GM13977 (cell line): ENCODE measurements around the gene PPM1D.

Source experiments
- DNase-seq: peaks from one replicate; pipeline ENCODE4 v3.0.0; 2012; ENCODE audit warnings: low spot score
- in situ Hi-C: fragments of 300-500 bp; cut with MboI; formaldehyde crosslinking; loops from one replicate; pipeline ENCODE4 v1.12.0; 2022; ENCODE audit warnings: low sequenced_read_pairs, low pct_unique_long_range_greater_than_20kb, mixed read lengths, inconsistent platforms; ENCODE audit not compliant: unreplicated experiment
- TF ChIP-seq, protein P1 (sequence below): IDR thresholded peaks from 2 replicates; pipeline ENCODE4 v1.5.1; 2012; ENCODE audit warnings: mild to moderate bottlenecking, control low read depth; ENCODE audit not compliant: insufficient read depth; ENCODE audit errors: extremely low read depth, missing control alignments

PPM1D gene

DNA sequence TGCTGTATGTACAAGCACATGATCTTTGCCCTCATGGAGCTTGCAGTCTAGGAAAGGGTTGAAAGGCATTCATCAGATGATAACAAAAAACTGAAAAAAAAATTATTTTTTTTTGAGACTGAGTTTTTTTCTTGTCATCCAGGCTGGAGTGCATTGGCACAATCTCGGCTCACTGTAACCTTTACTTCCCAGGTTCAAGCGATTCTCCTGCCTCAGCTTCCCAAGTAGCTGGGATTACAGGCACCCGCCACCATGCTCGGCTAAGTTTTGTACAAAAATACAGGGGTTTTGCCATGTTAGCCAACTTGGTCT lies 39.0 kb downstream of the PPM1D start:
- TF ChIP-seq, protein P1, sequence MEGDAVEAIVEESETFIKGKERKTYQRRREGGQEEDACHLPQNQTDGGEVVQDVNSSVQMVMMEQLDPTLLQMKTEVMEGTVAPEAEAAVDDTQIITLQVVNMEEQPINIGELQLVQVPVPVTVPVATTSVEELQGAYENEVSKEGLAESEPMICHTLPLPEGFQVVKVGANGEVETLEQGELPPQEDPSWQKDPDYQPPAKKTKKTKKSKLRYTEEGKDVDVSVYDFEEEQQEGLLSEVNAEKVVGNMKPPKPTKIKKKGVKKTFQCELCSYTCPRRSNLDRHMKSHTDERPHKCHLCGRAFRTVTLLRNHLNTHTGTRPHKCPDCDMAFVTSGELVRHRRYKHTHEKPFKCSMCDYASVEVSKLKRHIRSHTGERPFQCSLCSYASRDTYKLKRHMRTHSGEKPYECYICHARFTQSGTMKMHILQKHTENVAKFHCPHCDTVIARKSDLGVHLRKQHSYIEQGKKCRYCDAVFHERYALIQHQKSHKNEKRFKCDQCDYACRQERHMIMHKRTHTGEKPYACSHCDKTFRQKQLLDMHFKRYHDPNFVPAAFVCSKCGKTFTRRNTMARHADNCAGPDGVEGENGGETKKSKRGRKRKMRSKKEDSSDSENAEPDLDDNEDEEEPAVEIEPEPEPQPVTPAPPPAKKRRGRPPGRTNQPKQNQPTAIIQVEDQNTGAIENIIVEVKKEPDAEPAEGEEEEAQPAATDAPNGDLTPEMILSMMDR, result no peak
- in situ Hi-C loops, result loop anchor here (25.0 kb wide), 1 partner anchor 502 kb away; the partner anchor contains the start of gene CA4
- no peak for DNase-seq

DNA sequence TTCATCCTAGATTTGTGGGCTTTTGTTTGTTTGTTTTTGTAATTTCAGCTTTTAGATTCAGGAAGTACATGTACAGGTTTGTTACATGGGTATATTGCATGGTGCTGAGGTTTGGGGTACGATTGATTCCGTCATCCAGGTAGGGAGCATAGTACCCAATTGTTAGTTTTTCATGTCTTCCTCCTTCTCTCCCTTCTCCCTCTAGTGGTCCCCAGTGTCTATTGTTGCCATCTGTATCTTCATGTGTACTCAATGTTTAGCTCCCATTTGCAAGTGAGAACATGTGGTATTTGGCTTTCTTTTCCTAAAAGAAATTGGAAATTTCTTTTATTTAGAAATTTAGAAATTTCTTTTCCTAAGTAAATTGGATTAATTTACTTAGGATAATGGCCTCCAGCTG lies 40.5 kb downstream of the PPM1D start:
- no peak for DNase-seq
- TF ChIP-seq, protein P1, result peak; percentile 25
- in situ Hi-C loops, result loop anchor here (25.0 kb wide), 1 partner anchor 503 kb away; the partner anchor contains the start of gene CA4

DNA sequence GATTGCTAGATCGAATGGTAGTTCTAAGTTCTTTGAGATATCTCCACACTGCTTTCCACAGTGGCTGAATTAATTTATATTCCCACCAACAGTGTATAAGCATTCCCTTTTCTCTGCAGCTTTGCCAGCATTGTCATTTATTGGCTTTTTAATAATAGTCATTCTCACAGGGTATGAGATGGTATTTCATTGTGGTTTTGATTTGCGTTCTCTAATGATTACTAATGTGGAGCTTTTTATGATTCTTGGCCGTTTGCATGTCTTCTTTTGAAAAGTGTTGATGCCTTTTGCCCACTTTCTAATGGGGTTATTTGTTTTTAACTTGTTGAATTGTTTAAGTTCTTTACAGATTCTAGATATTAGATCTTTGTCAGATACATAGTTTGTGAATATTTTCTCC lies 41.1 kb downstream of the PPM1D start:
- TF ChIP-seq, protein P1, result no peak
- in situ Hi-C loops, result loop anchor here (25.0 kb wide), 1 partner anchor 504 kb away; the partner anchor contains the start of gene CA4
- no peak for DNase-seq

DNA sequence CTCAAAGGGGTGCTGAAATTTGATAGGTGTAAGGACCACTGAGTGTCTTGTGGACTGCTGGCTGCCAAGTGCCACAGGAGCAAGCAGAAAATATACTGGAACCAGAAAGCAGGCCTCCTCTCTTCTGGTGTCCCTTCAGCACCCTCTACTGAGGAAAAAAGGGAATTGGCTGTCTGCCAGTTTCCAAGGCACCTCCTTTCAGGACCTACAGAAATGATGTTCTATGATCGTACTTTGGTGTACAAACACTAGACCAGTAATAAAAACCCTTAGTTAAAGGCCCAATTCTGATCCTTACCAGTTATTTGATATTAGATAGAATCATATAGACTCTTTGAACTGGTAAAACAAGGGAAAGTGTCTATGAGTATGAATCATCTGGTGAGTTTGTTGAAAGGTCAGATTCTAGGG lies 41.8 kb downstream of the PPM1D start:
- TF ChIP-seq, protein P1, result peak; percentile 55
- peak; percentile 42 for DNase-seq
- in situ Hi-C loops, result loop anchor here (25.0 kb wide), 1 partner anchor 505 kb away; the partner anchor contains the start of gene CA4

DNA sequence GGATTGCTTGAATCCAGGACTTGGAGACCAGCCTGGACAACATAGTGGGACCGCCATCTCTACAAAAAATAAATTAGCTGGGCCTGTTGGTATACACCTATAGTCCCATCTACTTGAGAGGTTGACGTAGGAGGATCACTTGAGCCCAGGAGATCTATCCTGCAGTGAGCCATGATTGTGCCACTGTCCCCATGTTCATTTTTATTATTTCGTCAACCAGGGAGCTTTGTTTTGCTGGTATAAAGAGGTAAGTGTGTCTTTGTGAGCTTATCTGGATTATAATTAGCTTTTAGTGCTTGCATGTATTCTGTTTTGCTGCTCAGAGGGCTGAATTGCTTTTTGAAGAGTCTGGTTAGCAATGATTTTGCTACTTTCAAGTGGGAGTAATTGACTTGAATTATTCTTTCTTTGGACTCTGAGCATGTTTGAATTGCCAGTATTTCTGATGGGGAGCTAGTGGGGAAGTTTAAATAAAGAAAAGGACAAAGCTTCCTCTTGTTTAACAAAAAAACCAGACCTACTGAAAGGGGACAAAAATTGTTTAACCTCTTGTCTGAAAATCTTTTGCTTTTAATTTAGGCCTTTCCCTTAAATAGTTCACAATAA lies 46.0 kb downstream of the PPM1D start:
- DNase-seq, result no peak
- TF ChIP-seq, protein P1, result no peak
- in situ Hi-C loops, result loop anchor here (25.0 kb wide), 1 partner anchor 509 kb away; the partner anchor contains the start of gene CA4

DNA sequence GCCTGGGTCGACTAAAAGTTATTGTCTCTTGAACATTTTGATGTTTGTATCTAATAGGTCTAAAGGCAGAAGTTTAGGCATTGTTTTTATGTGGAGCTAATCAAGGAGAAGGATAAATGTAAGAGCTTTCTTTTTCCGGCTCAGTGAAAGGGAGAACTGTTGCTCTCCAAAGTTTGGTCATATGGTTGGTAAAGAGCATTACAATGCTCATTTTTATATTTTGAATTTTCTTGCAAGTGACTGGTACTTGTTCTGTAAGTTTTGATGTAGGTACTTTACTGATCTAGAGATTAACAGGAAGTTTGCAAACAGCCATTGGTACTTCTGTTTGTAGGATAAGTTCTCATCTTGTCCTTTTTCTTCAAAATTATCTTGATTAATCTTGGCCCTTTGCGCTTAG lies 46.7 kb downstream of the PPM1D start:
- in situ Hi-C loops, result loop anchor here (25.0 kb wide), 1 partner anchor 509 kb away; the partner anchor contains the start of gene CA4
- TF ChIP-seq, protein P1, result no peak
- DNase-seq, result no peak

DNA sequence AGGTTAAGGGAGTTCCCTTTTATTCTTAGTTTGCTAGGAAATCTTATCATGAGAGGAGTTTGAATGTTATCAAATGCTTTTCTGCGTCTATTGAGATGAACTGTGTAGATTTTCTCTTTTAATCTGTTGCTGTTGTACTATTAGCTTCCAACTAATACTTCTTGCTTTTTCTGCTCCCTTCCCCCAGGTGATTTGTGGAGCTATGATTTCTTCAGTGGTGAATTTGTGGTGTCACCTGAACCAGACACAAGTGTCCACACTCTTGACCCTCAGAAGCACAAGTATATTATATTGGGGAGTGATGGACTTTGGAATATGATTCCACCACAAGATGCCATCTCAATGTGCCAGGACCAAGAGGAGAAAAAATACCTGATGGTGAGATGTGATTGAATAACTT lies 47.7 kb downstream of the PPM1D start:
- TF ChIP-seq, protein P1, result no peak
- DNase-seq, result no peak
- in situ Hi-C loops, result loop anchor here (25.0 kb wide), 1 partner anchor 510 kb away; the partner anchor contains the start of gene CA4
